ENCODE measurements around the gene PLCH2.

DNA sequence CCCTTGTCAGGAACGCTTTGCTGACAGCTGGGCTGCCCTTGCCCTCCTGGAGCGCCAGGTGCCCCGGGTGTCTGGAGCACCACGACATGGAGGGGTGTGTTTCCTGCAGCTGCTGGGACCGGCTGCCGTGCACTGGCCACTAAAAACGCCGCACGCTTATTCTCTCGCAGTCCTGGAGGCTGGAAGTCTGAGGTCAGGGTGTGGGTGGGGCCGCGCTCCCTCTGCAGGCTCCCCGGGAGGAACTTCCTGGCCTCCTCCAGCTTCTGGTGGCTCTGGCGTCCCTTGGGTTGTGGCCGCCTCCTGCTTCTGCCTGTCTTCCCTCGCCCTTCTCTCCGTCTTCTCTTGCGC is 28.0 kb upstream of the PLCH2 start:
- TF ChIP-seq, protein P1, sequence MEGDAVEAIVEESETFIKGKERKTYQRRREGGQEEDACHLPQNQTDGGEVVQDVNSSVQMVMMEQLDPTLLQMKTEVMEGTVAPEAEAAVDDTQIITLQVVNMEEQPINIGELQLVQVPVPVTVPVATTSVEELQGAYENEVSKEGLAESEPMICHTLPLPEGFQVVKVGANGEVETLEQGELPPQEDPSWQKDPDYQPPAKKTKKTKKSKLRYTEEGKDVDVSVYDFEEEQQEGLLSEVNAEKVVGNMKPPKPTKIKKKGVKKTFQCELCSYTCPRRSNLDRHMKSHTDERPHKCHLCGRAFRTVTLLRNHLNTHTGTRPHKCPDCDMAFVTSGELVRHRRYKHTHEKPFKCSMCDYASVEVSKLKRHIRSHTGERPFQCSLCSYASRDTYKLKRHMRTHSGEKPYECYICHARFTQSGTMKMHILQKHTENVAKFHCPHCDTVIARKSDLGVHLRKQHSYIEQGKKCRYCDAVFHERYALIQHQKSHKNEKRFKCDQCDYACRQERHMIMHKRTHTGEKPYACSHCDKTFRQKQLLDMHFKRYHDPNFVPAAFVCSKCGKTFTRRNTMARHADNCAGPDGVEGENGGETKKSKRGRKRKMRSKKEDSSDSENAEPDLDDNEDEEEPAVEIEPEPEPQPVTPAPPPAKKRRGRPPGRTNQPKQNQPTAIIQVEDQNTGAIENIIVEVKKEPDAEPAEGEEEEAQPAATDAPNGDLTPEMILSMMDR (IDR thresholded peaks at IDR 0.05; ENCODE audit: borderline replicate concordance, extremely low read depth, low read length, poor library complexity, severe bottlenecking): no peak
- no peak for TF ChIP-seq EZH2 (IDR thresholded peaks at IDR 0.05; ENCODE audit: borderline replicate concordance, low read depth, low read length, severe bottlenecking)

Data from DND-41 (cell line).